Kidney epithelial cell (primary cell): ENCODE measurements around the gene PRMT6. TPM values are rescaled to one million over a fixed set of nuclear protein-coding genes. Genes with fewer than 3 reads are reported as not detected.
A peak's percentile ranks its signal among the peaks of the same experiment; 100 is the strongest.
"Not testable (repeated sequence)": the region's sequence is repeated elsewhere in the genome, so short reads cannot be mapped to it uniquely, and the experiment has no call there.

Experiments
- DNase-seq: peaks from one replicate; pipeline ENCODE4 v3.0.0-alpha.2; 2010; ENCODE audit warnings: low read depth
- H3K27me3 ChIP-seq: 2 replicates; pipeline ENCODE4 v1.6.0; 2011; ENCODE audit warnings: low read length; ENCODE audit not compliant: control insufficient read depth, insufficient read depth
- H3K36me3 ChIP-seq: 2 replicates; pipeline ENCODE4 v1.5.1; 2011; ENCODE audit warnings: low read length; ENCODE audit not compliant: control insufficient read depth, insufficient read depth
- H3K4me3 ChIP-seq: 2 replicates; pipeline ENCODE4 v1.5.1; 2011; ENCODE audit warnings: low read depth, mild to moderate bottlenecking, control low read depth, low read length
- CTCF ChIP-seq: IDR thresholded peaks from 2 replicates; pipeline ENCODE4 v1.5.1; 2011; ENCODE audit warnings: mild to moderate bottlenecking, moderate library complexity, low read length, control low read depth, inconsistent platforms; ENCODE audit not compliant: insufficient read depth, poor library complexity, severe bottlenecking
- total RNA-seq: library from RNA; depleted of rRNA; stranded (reverse); fragments of >200 nt; gene quantifications from 2 replicates; pipeline ENCODE4 v1.2.3, GENCODE V29; 2015

The PRMT6 gene
- total RNA-seq, 1 donor from 2014 or later = 26.2 TPM

GRCh38 chr1:107019166-107019565 lies 37.3 kb upstream of the PRMT6 start:
- no peak overlapping the region for H3K4me3 ChIP-seq
- no peaks in the 10 kb centered on the region for H3K27me3 ChIP-seq
- no peak for TF ChIP-seq CTCF
- no peaks in the 10 kb centered on the region for H3K36me3 ChIP-seq
- DNase-seq = no peak

DNA sequence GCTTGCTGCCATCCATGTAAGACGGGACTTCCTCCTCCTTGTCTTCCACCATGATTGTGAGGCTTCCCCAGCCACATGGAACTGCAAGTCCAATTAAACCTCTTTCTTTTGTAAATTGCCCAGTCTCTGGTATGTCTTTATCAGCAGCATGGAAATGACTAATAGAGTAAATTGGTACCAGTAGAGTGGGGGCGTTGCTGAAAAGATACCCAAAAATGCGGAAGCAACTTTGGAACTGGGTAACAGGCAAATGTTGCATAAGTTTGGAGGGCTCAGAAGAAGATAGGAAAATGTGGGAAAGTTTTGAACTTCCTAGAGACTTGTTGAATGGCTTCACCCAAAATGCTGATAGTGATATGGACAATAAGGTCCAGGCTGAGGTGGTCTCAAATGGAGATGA lies 17.6 kb upstream of the PRMT6 start:
- not testable (repeated sequence) for H3K27me3 ChIP-seq, H3K4me3 ChIP-seq, H3K36me3 ChIP-seq, DNase-seq

- H3K27me3 ChIP-seq, H3K4me3 ChIP-seq, DNase-seq, H3K36me3 ChIP-seq: not testable (repeated sequence)
Measured at GRCh38 chr1:107044310-107045220, 11.9 kb upstream of the PRMT6 start.

DNA sequence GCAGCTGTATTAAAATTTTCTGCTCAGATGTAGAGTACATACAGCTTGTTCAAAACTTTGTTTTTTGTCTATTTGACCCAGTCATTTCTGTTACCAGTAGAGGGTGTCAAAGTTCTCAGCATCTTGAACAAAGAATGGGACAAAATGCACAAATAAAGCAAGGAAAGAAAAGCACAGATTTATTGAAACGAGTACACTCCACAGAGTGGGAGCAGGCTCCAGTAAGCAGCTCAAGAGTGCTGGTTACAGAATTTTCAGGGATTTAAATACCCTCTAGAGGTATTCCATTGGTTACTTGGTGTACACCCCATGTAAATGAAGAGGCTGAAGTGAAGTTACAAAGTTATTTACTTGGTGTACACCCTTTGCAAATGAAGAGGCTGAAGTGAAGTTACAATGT lies 8.9 kb upstream of the PRMT6 start:
- Histone ChIP-seq H3K27me3 (no peaks in the 10 kb centered on the region), H3K4me3 (no peak overlapping the region), H3K36me3 (no peaks in the 10 kb centered on the region)
- no peak for DNase-seq
- no peak for TF ChIP-seq CTCF

- DNase-seq = no peak
- H3K27me3 ChIP-seq = no peaks in the 10 kb centered on the region
- no peaks in the 10 kb centered on the region for H3K36me3 ChIP-seq
- no peak overlapping the region for H3K4me3 ChIP-seq
- TF ChIP-seq CTCF = no peak
Measured at GRCh38 chr1:107048241-107048640, 8.2 kb upstream of the PRMT6 start.

DNA sequence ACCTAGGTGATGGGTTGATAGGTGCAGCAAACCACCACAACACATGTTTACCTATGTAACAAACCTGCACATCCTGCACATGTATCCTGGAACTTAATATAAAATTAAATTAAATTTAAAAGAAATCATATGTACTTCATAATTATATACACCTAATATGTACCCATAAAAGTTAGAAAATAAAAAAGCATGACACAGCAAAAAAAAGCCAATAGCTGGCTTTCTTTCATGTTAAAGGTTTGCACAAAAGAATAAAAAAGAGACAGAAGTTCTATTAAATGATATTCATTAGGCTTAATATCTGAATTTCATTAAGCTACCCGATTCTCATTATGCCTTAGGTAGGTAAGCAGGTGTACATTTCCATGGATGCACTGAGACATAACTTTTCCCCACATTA lies 5.2 kb upstream of the PRMT6 start:
- no peaks in the 10 kb centered on the region for H3K27me3 ChIP-seq

DNA sequence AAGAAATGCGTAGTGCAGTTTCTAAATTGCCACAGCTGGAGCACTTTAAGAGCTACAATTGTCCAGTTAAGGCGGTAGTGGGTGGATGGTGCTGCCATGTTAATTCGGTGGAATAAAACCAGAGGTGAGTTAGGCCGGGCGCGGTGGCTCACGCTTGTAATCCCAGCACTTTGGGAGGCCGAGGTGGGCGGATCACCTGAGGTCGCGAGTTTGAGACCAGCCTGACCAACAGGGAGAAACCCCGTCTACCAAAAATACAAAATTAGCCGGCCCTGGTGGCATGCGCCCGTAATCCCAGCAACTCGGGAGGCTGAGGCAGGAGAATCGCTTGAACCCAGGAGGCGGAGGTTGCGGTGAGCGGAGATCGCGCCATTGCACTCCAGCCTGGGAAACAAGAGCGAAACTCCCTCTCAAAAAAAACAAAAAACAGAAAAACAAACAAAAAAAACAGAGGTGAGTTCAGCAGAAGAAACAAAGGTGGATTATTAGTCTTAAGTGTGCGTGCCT lies 502 bp upstream of the PRMT6 start:
- not testable (repeated sequence) for H3K27me3 ChIP-seq, DNase-seq, H3K36me3 ChIP-seq
- peak overlapping the region; percentile 98 for H3K4me3 ChIP-seq

More for the DNA sequence above, 5.2 kb upstream of the PRMT6 start:
- no peak for TF ChIP-seq CTCF
- Histone ChIP-seq H3K4me3 (no peak overlapping the region), H3K36me3 (no peaks in the 10 kb centered on the region)
- no peak for DNase-seq
